ENCODE results near the gene NOPCHAP1.
"Not testable (repeated sequence)": the region's sequence is repeated elsewhere in the genome, so short reads cannot be mapped to it uniquely, and the experiment has no call there.

Gene NOPCHAP1

GRCh38 chr12:104964856-104965205 lies 21.3 kb upstream of the NOPCHAP1 start:
- no peak for DNase-seq (ENCODE audit: low spot score)

DNA sequence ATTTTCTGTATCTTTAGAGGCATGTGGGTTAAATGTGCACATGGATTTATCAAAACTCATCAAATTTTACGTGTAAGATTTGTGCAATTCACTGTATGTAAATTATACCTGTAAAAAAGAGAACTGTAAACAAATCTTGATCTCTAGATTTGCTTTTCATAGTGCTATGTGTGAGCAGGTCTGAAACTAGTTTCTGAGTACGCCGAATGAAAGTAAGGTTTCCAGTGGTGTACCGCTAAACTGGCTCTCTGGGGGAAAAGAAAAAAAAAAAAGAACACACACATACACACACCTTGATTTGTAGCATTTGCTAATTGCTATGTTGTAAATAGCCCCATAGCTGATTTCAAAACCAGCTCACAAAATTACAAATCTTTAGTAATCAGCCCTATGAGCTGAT lies 19.4 kb upstream of the NOPCHAP1 start:
- DNase-seq (ENCODE audit: low spot score): no peak

DNA sequence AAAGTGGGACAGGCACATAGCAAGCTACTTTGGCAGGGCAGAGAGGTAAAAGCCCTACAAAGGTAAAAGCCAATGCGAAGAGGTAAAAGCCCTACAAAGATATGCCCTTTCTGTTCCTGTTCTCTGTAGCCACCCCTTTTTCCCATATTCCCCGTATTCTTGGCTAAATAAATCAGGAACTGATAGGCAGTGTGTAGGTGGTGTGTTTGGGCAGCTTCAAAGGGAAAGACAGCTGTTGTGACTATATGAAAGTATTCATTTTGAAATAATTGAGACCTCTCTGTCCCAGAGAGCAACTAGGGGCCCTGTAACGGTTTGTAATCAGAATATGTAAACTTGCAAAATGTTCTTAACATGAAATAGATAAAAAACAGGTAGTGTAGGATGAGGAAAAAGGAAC lies 16.8 kb upstream of the NOPCHAP1 start:
- DNase-seq (ENCODE audit: low spot score): no peak

- DNase-seq (ENCODE audit: low spot score): no peak
Measured at GRCh38 chr12:104971306-104971705, 14.8 kb upstream of the NOPCHAP1 start.

DNA sequence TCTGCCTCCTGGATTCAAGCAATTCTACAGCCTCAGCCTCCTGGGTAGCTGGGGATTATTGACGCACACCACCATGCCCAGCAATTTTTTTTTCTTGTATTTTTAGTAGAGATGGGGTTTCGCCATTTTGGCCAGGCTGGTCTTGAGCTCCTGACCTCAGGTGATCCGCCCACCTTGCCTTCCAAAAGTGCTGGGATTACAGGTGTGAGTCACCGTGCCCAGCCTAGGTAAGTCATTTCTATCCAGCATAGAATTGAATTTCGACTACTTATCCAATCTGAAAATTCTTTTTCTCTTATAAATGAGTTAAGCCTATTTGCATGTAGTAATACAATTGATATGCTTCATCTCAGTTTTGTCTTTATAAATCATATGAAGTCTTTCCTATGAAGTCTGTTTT lies 12.9 kb upstream of the NOPCHAP1 start:
- DNase-seq (ENCODE audit: low spot score): no peak

DNA sequence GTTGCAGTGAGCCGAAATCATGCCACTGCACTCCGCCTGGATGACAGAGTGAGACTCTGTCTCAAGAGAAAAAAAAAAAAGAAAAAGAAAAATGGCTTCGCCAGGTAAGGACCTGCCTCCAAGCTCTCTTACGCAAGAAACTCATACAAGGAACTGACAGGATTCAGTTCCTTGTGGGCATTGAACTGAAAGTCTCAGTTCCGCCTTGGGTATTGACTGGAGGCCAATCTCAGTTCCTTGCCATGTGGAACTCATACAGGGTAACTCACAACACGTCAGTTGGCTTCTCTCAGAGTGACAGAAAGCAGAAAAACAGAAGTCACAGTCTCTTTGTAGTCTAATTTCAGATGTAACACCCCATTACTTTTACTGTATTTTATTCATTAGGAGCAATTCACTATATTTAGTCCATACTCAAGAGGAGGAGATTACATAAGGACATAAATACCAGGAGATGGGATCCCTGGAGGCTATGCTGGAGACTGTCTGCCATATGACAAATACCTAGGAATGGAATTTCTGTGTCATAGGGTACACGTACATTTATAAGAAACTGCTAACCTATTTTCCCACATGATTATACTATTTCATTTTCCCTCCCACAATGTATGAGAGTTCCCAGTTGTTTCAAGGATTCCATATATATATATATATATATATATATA lies 11.4 kb upstream of the NOPCHAP1 start:
- DNase-seq (ENCODE audit: low spot score): no peak

GRCh38 chr12:104975587-104976343 lies 10.4 kb upstream of the NOPCHAP1 start:
- no peak for DNase-seq (ENCODE audit: low spot score)

- no peak for DNase-seq (ENCODE audit: low spot score)
Measured at GRCh38 chr12:104976703-104977102, 9.4 kb upstream of the NOPCHAP1 start.

DNA sequence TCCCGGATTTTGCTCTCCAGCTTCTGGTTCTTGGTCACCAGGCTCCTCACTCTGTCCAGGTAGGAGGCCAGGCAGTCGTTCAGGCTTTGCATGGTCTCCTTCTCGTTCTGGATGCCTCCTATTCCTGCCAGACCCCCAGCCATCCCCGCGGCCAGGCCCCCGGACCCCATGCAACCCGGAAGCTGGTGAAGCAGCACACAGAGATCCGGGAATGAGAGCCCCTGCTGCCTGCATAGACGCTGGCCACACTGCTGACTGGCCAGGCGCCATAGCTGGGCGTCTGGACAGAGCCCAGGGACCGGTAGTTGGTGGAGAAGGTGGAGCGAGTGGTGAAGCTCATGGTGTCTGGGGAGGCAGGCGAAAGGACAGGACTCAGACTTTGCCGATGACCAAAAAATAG lies 8.4 kb upstream of the NOPCHAP1 start:
- DNase-seq (ENCODE audit: low spot score): not testable (repeated sequence)

DNA sequence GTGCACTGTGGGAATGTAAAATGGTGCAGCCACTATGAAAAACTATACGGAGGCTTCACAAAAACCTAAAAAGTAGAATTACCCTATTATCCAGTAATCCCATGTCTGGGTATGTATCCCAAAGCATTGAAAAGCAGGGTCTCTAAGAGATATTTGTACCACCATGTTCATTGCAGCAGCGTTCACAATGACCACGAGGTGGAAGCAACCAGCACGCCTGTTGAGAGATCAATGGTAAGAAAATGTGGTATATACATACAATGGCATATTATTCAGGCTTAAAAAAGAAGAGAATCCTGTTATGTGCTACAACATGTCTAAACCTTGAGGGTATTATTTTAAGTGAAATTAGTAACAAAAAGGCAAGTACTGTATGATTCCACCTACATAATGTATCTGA lies 910 bp upstream of the NOPCHAP1 start:
- no peak for DNase-seq (ENCODE audit: low spot score)

DNA sequence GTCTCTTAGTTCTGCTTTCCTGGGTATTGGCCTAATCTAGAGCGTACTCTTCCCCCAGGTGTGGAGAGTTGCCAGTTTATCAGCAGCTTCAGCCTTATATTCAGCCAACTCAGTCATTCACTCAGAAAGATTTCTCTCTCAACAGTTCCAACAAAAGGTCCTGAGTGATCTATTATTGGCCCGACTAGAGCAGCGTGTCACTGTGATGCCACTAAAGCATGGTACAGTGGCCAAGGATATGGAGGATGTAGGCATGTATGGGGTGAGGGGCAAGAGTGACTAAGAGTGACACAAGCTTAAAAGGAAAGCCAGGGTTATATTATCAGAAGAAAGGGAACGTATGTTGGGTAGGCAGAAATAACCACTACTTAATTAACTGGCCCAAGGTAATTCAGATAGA lies 4.8 kb downstream of the NOPCHAP1 start:
- DNase-seq (ENCODE audit: low spot score): no peak

DNA sequence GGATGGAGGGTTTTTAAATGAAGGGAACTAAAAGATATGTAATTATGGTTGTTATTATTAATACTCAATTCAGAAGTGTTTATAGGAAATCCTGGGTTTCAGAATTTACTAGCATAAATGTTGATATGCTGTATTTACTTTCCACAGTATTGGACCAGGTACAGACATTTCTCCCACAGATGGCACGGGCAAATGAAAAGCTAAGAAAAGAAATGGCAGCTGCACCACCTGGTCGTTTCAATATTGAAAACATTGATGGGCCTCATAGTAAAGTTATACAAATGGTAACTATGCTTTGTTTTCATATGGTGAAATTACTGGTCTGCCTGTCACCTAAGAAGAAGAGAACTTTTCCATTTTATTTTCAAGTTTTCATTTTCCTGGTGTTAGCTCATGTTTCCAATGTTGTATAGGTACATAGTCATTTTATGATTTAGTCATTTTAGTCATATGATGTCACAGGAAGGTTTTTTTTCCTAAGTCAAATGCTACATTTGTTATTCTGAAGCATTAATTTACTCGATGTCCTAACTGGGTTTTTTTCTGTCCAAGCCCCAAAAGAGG lies 5.5 kb downstream of the NOPCHAP1 start:
- DNase-seq (ENCODE audit: low spot score): no peak

GRCh38 chr12:104994336-104994735 lies 8.2 kb downstream of the NOPCHAP1 start:
- no peak for DNase-seq (ENCODE audit: low spot score)

- no peak for DNase-seq (ENCODE audit: low spot score)
Measured at GRCh38 chr12:104997541-104997940, 11.4 kb downstream of the NOPCHAP1 start.

DNA sequence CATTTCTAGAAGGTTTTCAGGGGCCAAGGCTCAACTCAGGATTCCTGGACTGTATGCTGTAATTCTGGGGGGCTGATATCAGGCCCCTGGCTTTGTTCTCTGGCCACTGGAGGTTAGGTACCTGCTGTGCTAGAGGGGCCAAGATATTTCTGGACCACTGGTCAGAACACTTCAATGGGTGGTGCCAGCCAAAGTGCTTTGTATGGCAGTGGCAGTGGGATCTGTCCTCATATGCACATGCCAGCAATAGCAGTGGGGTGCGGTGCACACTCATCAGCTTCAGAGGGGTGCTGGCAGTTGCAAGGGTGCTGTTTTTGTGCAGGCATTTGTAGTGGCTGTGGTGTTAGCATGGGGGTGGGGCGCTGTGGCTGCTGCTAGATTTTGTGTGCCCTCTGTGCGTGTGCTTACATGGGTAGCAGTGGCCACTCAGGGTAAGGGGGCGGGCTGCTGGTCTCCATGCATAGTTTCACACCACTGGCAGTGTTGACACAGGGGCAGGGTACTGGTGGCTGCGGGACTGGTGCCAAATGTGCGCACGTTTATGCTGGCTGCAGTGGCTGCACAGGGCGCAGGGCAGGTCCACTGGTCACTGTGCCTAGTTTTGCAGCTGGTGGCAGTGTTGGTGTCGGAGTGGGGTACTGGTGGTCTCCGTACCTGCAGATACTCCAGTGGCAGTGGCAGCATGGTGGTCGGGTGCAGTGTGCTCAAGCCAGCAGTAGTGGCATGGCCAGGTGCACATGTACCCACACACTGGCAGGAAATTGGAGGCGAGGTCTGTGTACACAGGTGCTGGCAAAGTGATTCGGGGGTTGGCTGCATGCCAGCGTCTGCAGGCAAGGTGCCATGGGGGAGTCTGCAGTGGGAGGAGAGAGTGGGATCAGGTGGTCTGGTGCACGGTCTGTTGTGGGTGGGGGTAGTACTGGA lies 12.6 kb downstream of the NOPCHAP1 start:
- peak; percentile 26 for DNase-seq (ENCODE audit: low spot score)

GRCh38 chr12:104999347-104999685 lies 13.2 kb downstream of the NOPCHAP1 start:
- no peak for DNase-seq (ENCODE audit: low spot score)

DNA sequence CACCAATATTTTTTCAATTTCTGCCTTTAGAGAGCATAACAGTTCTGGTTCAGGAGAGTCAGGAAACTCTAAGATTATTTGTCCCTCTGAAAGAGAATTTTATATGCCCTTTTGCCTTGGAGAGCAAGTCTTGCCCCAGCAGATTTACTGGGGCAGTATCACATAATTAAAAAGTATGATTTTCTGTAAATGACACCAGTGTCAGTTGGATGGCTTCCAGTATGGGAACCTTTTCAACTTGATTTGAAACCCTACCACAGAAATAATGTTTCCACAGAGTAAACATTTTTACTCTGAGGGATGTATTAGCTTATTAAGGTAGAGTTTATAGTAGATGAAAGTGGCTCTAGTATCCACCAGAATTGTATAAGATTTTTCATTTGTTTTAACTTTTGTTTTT lies 15.4 kb downstream of the NOPCHAP1 start:
- no peak for DNase-seq (ENCODE audit: low spot score)

- no peak for DNase-seq (ENCODE audit: low spot score)
Measured at GRCh38 chr12:105013892-105014291, 27.8 kb downstream of the NOPCHAP1 start.

DNA sequence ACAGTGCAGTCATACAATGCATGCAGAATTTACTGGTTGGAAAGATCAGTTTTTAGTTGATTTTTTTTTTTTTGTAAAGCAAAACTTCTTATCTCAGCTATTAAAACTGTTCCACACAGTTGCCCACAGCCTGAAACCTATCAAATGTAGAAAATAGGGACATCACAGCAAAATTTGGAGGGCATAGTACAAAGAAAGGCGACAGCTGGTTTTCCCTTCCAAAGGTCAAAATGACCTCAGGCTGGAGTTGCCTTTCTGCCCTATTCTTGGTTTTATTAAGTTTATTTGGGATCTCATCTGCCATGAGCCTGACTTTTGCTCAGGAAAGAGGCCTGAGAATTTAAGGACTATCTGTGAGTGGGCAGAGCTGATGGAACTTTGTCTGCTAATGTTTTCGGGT lies 28.5 kb downstream of the NOPCHAP1 start:
- DNase-seq (ENCODE audit: low spot score): no peak

GRCh38 chr12:105015543-105015942 lies 29.4 kb downstream of the NOPCHAP1 start:
- no peak for DNase-seq (ENCODE audit: low spot score)

DNA sequence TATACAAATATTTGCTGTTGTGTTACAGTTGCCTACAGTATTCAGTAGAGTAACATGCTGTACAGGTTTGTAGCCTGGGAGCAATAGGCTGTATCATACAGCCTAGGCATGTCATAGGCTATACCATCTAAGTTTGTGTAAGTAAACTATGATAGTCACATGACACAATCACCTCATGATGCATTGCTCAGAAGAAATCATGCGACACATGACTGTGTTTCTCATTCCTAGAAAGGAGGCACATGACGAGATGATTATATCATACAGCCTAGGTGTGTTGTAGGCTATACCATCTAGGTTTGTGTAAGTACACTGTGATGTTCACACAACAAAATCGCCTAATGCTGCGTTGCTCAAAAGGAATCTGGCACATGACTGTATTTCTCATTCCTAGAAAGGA lies 31.9 kb downstream of the NOPCHAP1 start:
- no peak for DNase-seq (ENCODE audit: low spot score)

GRCh38 chr12:105018776-105019175 lies 32.7 kb downstream of the NOPCHAP1 start:
- DNase-seq (ENCODE audit: low spot score): no peak
